HG03354 (cell line): ENCODE data around the gene THSD4.

Source experiments
- ATAC-seq: cut with Tn5 transposase; IDR thresholded peaks from one replicate; pipeline ENCODE4 v1.9.1; 2021; ENCODE audit warnings: mild to moderate bottlenecking; ENCODE audit not compliant: unreplicated experiment, poor library complexity, severe bottlenecking

The THSD4 gene

DNA sequence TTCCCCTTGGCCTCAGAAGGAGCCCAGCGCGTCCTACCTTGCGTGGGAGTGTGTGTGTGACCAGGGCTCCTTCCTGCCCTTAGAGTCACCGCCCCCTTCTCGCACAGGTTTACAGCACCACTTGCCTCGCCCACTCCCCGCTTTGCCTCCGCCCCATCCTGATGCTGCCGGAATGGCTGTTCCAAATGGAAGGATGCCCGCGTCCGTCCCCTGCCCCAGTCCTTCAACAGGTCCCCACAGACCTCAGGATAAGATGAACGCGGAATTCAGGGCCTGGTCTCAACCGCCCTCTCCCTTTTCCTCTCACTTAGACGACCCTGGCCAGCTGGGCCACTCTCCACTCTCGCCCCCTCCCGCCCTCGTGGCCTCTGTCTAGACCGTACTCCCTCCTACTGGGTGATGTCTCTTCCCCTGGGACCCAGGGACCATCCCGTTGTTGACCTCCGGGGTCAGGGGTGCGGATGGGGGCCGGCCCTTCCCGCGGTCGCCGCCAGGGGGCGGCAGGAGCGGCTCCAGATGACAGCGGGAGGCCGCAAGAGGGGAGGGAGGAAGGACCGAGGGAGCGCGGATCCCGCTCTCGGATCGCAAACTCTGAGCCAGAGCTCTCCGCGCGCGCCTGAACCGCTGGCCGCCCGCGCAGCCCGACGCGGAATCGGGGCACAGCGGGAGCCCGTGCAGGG lies at the start of gene THSD4:
Gene THSD4, plus strand, starts transcription at position 585 of the 680 bp plus-strand sequence.
- ATAC-seq = peak; percentile 90

DNA sequence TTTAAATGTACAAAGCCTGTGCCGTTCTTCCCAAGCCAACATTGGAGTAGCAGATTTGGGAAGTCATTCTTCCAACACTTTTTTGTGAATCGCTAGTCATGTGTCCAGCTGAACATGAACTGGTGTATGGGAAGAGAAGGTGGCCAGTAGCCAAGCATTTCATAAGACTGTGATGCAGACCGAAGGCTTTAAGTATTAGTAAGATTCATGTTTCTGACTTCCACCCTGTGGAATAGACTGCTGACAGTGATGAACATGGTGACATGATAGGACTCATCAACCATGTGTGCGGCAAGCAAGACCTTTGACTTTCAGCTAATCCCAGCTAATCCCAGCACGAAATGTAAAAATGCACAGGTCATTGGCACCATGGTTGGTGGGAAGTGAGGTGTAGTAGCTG lies 48.3 kb upstream of the THSD4 start:
- ATAC-seq = no peak

DNA sequence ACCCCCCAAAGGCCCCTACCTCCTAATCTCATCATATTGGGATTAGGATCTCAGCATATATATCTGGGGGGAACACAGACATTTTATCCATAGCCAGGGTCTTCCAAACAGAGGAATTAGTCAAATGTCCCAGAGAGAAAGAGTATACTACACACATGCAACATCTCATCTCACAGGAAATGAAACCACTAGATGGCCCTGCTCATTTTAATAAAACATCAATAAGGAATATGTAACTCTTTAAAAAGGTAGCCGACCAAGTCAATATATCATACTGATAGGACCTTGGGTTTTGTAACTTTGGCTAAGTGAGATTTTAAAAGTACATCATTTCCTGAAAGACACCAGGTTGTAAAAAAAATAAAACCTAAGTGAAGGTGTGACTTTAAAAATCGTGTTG lies 45.6 kb upstream of the THSD4 start:
- no peak for ATAC-seq

DNA sequence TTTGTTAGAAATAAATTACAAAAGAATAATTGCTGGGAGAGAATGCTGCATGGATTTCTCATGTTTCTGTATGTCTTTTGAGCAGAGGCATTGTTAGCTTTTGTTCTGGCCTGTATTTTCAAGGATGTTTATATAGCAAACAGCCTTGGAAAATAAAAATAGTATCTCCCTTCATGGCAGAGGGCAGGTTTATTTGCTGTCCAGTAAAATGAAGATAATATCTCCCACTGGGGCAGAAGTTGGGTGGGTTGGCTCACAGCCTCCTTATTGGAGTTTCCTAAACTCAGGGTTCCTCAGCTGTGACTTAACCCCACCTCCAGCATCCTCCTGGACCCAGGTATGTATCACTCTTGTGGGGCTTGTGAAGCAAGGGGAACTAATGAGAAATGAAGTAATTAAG lies 43.7 kb upstream of the THSD4 start:
- ATAC-seq = no peak

DNA sequence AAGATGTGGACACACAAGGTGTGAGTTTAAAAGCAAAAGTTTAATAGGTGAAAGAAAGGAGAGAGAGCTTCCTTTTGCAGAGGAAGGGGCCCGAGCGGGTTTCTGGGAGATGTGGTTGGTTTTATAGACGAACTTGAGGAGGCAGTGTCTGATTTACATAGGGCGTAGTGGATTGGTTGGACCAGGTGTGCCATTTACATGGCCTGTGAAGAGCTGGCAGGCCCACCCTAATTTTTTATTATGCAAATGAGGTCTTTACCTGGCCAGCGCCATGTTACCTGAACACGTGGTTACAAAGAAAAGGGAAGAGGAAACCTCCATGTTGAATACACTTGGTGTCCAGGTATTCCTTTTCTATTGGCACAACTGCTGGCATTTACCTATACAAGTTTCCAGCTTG lies 42.8 kb upstream of the THSD4 start:
- no peak for ATAC-seq

DNA sequence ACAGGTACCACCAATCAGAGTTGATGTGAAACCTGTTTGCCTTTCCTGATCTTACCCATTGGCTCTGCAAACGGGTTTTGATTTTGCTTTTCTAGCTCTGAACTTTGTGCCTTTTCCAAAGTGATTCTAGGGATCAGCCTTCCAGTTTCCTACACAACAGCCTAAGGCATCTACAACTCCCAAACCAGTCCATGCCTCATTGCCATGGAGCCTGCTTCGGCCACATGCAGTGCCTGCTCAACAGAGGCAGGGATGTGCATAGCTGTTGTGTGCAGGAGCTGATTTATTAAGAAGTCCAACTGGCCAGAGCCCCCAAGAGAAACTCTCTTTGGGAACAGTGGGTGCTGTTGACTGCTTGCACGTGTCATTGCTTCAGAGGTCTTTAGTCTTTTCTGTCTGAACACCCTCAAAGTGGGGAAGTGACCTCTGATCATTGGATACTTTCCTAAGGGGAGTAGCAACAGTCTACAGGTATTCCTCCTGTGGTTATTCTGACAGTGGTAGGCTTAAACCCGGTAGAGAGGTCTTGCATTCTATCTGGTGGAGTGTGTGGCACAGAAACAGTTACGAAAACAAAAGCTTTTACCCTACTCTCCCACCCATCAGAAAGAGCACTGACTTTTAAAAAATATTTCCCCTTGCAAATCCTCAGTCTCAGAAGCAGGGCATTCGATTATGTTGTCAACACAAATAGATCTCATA lies 36.6 kb upstream of the THSD4 start:
- ATAC-seq = no peak

DNA sequence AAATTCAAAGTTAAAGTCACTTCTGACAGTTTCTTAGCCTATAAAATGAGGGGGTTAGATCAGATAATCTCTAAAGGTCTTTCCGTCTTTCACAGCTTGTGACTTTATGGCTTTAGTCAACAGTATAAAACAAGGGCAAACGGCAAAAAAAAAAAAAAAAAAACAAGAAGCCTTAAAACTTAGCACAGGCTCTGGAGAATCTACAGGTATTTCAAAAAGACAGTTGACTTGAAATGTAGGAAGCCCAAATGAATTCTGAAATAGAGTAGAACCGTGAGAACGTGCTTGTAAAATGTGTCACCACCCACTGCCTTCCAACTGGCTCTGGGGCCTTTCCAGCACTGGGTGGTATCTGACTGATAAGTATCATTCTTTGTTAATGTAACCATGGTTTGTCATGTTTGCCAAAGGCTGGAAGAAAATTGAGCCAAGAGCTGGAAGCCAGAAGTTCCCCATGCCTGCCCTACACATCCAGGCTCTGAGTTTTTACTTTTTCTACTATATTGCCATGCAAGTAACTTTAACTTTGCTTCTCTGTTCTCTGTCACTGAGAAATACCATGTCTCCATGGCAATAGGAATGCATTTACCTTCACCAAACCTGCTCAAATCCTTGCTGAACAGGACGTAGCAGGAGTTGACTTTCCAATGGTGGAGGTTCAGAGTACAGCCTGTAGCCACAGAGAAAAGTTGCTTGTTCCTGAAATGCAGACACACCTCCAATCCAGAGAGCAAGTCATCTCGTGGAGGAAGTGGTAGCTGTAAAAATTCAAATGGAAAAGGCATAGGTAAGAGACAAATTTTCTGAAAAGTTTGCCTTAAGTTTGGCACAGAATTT lies 35.8 kb upstream of the THSD4 start:
- no peak for ATAC-seq

DNA sequence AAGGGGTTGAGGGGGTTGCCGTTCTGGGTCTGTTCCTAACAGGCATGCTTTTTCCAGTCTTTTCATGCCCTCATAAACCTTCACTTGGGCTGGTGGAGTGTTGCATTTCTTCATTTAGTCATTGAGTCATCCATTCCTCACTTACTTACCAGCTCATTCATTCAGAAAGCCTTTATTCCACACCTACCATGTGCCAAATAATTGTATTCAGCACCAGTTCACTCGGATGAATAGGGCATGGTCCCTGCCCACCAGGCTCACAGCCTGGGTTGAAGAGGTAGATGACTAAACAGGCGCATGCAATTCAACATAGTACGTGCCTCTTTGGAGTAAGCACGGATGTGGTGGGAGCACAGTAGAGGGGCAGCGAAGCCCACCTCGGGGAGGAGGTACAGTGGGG lies 35.1 kb upstream of the THSD4 start:
- ATAC-seq = no peak

DNA sequence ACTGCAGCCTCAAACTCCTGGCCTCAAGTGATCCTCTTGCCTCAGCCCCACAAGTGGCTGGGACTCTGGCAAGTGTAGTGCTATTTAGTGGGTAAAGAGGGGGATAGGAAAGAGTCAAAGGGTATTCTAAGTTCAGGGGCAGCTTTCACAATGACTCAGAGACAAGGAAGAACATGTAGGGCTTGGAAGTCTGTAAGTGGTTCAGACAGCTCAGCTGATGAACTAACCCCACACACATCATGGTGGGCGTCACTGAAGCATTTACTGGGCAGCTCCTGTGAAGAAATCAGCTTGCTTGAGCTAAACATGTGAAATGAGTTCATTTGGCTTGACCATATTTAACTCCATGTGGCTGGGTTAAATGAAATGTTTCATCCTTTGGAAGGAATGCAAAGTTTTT lies 34.6 kb upstream of the THSD4 start:
- no peak for ATAC-seq

DNA sequence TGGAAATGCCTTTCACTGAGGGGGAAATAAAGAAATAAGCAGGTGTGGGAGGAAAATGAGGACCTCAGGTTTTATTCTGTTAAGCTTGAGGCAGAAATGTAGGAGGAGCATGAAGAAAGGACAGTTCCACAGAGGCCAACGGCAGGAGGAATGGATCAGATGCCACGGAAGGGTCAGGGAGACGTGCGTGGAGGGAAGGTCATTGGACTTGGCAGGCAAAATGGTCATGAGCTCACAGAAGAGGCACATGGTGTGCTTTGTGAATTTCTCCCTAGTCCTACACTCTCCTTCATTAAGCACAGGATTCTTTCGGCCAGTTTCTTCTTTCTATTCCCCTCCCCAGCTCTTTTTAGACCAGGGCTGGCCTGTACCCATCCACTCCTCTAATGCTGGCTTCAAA lies 32.5 kb upstream of the THSD4 start:
- no peak for ATAC-seq

DNA sequence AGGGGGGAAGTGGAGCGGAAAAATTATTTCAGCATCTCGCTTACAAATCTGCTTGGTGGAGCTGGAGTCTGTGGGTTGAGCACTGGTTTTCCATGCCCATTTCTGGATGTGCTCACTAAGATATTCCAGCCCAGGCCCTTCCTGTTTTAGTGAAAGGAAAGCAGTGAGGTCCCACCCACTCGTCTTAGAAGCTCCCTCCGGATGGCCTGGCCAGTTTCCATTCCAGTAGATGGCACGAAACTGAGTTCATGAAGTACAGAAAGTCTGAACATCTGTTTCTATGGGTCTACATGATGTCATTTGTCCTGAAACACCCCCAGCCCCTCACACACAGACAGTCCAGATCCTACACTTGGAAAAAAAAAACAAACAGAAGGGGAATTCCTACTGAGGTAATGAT lies 31.9 kb upstream of the THSD4 start:
- no peak for ATAC-seq

DNA sequence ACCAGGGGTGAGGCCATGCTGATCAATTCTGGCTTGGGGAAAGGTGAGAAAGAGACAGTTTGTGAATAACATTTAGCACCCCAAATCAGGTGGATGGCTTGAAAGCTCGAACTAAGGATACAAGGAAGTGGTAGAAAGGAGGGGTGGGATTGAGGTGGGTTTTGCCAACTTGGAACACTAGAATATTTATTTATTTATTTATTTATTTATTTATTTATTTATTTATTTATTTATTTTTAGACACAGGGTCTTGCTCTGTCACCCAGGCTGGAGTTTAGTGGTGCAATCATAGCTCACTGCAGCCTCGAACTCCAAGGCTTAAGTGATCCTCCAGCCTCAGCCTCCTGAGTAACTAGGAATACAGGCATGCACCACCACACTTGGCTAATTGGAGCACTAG lies 31.0 kb upstream of the THSD4 start:
- no peak for ATAC-seq

DNA sequence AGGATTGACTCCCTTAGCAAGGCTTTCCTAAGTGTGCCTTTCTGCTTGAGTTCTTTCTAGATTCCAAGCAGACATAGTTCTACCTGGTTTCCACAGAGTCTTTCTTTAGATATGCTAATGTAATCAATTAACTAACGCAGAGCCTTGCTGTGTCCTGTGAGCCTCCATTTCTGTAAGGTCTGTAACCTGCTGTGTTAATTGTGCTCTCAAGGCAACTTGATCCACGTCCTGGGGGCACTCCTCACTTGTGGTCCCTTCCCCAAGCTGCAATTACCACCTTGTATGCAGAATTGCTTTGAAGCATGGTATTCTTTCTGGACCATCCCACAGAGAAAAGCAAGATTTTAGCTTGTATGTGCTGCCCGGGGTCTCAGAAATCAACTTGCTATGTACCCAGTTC lies 29.5 kb upstream of the THSD4 start:
- no peak for ATAC-seq

DNA sequence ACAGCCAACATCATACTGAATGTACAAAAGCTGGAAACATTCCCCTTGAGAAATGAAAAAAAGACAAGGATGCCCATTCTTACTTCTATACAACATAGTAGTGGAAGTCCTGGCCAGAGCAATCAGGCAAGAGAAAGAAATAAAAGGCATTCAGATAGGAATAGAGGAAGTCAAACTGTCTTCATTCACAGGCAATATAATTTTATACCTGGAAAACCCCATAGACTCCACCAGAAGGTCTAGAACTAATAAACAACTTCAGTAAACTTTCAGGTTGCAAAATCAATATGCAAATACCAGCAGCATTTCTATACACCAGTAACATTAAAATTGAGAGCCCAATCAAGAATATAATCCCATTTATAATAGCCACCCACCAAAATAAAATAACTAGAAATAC lies 27.1 kb upstream of the THSD4 start:
- no peak for ATAC-seq

DNA sequence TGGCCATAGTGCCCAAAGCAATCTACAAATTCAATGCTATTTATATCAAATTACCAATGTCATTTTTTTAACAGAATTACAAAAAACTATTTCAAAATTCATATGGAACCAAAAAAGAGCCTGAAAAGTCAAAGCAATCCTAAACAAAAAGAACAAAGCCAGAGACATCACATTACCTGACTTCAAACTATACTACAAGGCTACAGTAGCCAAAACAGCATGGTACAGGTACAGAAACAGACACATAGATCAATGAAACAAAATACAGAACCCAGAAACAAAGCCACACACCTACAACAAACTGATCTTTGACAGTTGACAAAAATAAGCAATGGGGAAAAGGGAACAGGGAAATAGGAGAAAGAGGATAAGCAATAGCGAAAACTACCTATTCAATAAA lies 26.6 kb upstream of the THSD4 start:
- ATAC-seq = no peak

DNA sequence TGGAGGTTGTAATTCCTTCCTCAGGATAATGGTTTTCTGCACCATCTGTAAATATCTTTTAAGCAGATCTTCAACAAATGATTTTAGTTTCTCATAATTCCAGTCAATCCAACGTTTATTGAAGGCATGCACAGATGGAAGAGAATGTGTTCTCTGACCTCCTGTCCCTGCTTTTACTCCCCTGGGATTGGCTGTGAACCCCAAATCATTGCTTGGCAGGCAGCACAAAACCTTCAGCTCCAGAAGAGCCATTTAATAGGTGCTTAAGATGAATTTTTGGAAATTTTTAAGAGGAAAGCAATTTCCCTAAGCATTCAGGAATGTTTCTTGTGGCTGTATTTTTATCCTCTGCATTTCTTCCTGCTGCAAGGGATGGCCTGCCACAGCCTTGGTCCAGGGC lies 25.5 kb upstream of the THSD4 start:
- no peak for ATAC-seq

DNA sequence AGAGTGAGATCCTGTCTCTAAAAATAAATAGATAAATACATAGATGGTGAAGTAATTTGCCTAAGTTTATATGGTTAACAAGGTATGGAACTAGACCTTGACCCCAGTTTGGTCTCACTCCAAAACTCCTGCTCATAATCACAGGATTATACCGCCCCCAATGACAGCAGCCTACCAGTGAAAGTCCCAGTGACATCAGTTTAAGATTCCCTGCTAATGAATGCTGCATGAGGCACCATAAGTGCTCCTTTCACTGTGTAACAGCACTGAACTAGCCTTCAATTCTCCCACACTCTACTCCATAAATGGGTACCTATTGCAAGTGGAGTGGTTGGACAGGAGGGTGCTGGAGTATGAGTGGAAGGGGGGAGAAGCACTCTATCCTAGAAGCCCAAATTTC lies 23.7 kb upstream of the THSD4 start:
- no peak for ATAC-seq

DNA sequence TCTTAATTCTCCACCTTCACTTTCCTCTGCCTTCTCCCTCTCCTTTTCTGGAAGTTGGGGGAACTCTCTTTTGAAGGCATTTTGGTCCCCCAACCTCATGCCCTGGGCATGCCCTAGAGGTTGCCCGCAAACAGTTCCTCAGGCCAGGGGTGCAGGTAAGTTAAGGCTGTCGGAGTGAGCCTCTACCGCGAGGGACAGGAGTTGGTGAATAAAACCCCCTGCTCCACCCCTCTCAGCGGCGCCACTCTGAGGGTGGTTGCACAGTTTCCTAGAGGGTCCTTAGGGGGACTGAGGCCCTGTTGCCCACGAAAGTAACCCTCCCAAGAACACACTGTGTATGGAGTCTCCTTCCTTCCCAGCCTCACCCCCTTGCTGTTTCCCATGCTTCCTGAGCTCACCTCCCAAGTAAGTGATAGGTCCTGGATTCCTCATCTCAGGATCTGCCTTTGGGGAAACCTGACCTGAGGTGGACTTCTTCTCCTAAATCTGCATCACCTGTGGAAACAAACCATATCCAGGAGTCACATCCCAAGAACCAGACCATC lies 23.1 kb upstream of the THSD4 start:
- ATAC-seq = no peak

DNA sequence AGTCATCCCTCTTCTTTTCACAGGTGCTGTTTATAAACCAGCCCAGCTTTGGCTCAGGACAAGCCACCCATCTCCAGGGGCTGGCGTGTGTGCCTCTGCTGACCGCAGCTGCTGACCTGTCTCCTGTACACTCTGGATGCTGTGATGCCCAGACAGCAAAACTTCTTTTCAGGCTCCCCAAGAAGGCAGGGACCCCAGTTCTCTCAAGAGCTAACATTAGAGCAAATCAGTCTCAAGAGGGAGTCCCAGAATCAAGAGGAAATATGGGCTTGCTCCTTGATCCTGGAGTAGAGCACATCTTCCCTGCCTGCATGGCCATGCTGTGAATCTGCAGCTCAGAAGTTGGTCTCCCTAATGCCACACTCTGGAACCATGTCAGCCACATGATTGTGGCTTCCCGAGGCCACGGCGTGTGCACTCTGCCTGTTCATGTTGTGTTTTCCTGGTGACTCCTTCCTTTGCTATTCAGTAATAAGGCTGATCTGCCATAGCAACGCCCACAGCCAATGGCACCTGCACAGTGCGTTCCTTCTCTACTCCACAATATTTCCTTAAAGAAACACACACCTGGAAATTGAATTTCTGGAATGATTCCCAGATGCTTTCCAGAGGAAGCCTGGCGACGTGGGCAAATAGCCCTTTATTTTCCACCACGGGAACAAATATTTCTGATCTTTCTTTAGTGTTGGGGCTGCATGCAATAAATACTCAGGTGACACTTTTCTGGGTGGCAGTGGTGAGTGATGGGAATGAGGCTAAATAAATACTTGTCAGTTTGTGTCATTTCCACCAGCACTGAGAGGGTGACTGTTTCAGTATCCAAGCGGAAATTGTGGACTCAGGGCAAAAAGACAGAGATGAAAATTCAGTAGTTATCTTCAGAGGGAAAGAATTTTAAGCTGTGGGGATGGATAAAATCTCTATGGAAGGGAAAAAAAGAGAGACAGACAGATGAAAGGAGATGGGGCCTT lies 21.9 kb upstream of the THSD4 start:
- no peak for ATAC-seq

DNA sequence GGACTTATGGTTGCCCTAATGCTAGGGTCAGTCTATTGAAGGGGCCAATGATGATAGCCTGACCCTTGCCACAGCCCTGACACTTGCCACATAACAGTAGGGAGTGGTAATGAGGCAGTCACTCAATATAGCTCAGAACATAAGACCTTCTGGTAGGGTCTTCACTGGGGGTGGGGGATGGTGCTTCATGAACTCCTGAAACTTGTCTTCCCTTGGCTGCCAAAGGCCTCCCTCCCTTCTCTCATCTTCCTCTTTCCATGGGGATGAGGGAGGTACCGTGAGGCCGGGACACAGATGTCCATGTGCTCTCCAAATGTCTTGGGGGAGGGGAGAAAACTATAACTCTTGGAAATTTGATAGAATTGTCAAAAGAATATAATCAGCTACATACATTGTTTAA lies 21.1 kb upstream of the THSD4 start:
- no peak for ATAC-seq
